Stomach (tissue), 9 donors: ENCODE data around the gene GNAI1. TPM values are rescaled to one million over a fixed set of nuclear protein-coding genes. Genes with fewer than 3 reads are reported as not detected.

Experiments used
- DNase-seq, 2 donors: peaks; one replicate each; pipeline versions ENCODE4 v3.0.0 to v3.0.0-alpha.2; 2013 to 2019
- H3K27ac ChIP-seq, 5 donors: fragments of 200-600 bp in 4 of 5; sonication (generic) in 4 of 5; one replicate each; pipeline ENCODE4 v1.5.1; 2013 to 2019; ENCODE audit warnings: mild to moderate bottlenecking in 1 of 5, moderate library complexity in 1 of 5
- H3K27me3 ChIP-seq, 3 donors: fragments of 200-600 bp; sonication (generic); one replicate each; pipeline ENCODE4 v1.5.1; 2017 to 2019; ENCODE audit warnings: mixed run types in 1 of 3
- H3K36me3 ChIP-seq, 4 donors: fragments of 200-600 bp; sonication (generic); 1 replicate in 3 of 4; 2 replicates in 1 of 4; pipeline ENCODE4 v1.5.1; 2016 to 2019
- H3K4me1 ChIP-seq, 4 donors: fragments of 200-600 bp; sonication (generic); one replicate each; pipeline ENCODE4 v1.5.1; 2016 to 2019
- H3K4me3 ChIP-seq, 4 donors: fragments of 200-600 bp; sonication (generic) in 3 of 4; one replicate each; pipeline ENCODE4 v1.5.1; 2016 to 2019; ENCODE audit warnings: mild to moderate bottlenecking in 1 of 4
- H3K9me3 ChIP-seq, 4 donors: fragments of 200-600 bp; sonication (generic); one replicate each; pipeline ENCODE4 v1.5.1; 2016 to 2019
- EP300 ChIP-seq: sonication (generic); formaldehyde crosslinking; IDR thresholded peaks from one replicate; pipeline ENCODE4 v1.6.1; 2017; ENCODE audit warnings: antibody characterized with exemption
- POLR2A ChIP-seq, 4 donors: fragments of 450-650 bp; IDR thresholded peaks; one replicate each; pipeline ENCODE4 v1.6.1; 2016; ENCODE audit warnings: antibody characterized with exemption in 4 of 4, control low read depth in 2 of 4, mild to moderate bottlenecking in 1 of 4, moderate library complexity in 1 of 4
- POLR2AphosphoS5 ChIP-seq, 3 donors: sonication (generic); formaldehyde crosslinking; IDR thresholded peaks; one replicate each; pipeline ENCODE4 v1.6.1; 2016; ENCODE audit warnings: antibody characterized with exemption in 3 of 3
- WGBS, 5 donors: extraction: QIAGEN DNeasy Blood & Tissue Kit in 3 of 5; methylation state at CpG; one replicate each; pipeline versions ENCODE4 v1.1.5 to v1.1.7; 2013 to 2018; 5-methylcytosine and 5-hydroxymethylcytosine counted together
- intact Hi-C: fragments of 100-400 bp; cut with DNase I; formaldehyde crosslinking; loops from one replicate; pipeline ENCODE4 v1.15.1; 2023; ENCODE audit warnings: low total_unique reads
- polyA plus RNA-seq, 3 donors: library from polyadenylated mRNA; stranded (reverse); fragments of 200-250 nt; gene quantifications; one replicate each; pipeline ENCODE4 v1.2.3, GENCODE V29; 2013
- total RNA-seq, 5 donors: library from RNA; depleted of rRNA; stranded (reverse); fragments of >200 nt; gene quantifications; one replicate each; pipeline versions ENCODE4 v1.1.0 to v1.2.3, GENCODE V29; 2014 to 2016
- TF ChIP-seq, protein P1 (sequence below), 7 experiments: fragments of 450-650 bp in 4 of 7; fragments of 200-600 bp in 3 of 7; sonication (generic) in 3 of 7; IDR thresholded peaks; one replicate each; pipeline ENCODE4 v1.5.1; 2016 to 2019; ENCODE audit warnings: antibody characterized with exemption in 7 of 7, control low read depth in 2 of 7, mild to moderate bottlenecking in 1 of 7
- donor health status: healthy with polysubstance abuse.
- donor health status: Bipolar disorder and iron deficiency.
- donor health status: healthy.

Gene GNAI1
- total and polyA plus RNA-seq, 8 donors = 2.6 to 62.4 (median 27.5) TPM

GRCh38 chr7:80247144-80247543, 112.5 kb downstream of the GNAI1 start:
- intact Hi-C loops = no loop called here
- WGBS, 5 donors = 69 to 85% (median 82%) methylated on average over 3 of the region's 3 CpGs
- H3K27me3 ChIP-seq = no peaks in the 10 kb centered on the region
- TF ChIP-seq, protein P1, sequence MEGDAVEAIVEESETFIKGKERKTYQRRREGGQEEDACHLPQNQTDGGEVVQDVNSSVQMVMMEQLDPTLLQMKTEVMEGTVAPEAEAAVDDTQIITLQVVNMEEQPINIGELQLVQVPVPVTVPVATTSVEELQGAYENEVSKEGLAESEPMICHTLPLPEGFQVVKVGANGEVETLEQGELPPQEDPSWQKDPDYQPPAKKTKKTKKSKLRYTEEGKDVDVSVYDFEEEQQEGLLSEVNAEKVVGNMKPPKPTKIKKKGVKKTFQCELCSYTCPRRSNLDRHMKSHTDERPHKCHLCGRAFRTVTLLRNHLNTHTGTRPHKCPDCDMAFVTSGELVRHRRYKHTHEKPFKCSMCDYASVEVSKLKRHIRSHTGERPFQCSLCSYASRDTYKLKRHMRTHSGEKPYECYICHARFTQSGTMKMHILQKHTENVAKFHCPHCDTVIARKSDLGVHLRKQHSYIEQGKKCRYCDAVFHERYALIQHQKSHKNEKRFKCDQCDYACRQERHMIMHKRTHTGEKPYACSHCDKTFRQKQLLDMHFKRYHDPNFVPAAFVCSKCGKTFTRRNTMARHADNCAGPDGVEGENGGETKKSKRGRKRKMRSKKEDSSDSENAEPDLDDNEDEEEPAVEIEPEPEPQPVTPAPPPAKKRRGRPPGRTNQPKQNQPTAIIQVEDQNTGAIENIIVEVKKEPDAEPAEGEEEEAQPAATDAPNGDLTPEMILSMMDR (IDR thresholded peaks at IDR 0.05) = no peak
- no peak for TF ChIP-seq EP300
- no peak for TF ChIP-seq POLR2AphosphoS5 (IDR thresholded peaks at IDR 0.05)
- TF ChIP-seq POLR2A (IDR thresholded peaks at IDR 0.05) = no peak
- DNase-seq = no peak
- no peak overlapping the region for H3K4me3 ChIP-seq
- no peak overlapping the region for H3K27ac ChIP-seq
- H3K9me3 ChIP-seq = no peaks in the 10 kb centered on the region
- no peaks in the 10 kb centered on the region for H3K4me1 ChIP-seq
- H3K36me3 ChIP-seq = no peaks in the 10 kb centered on the region

- H3K36me3 ChIP-seq = no peaks in the 10 kb centered on the region
- no peak for TF ChIP-seq POLR2A (IDR thresholded peaks at IDR 0.05)
- TF ChIP-seq, protein P1 (IDR thresholded peaks at IDR 0.05) = no peak
- TF ChIP-seq POLR2AphosphoS5 (IDR thresholded peaks at IDR 0.05) = no peak
- no peak for TF ChIP-seq EP300
- H3K4me1 ChIP-seq = no peaks in the 10 kb centered on the region
- no peaks in the 10 kb centered on the region for H3K9me3 ChIP-seq
- 91 to 96% (median 95%) methylated on average over 4 of the region's 4 CpGs for WGBS, 5 donors
- H3K4me3 ChIP-seq = no peak overlapping the region
- no peaks in the 10 kb centered on the region for H3K27me3 ChIP-seq
- intact Hi-C loops = no loop called here
- H3K27ac ChIP-seq = no peak overlapping the region
- no peak for DNase-seq
Observed at GRCh38 chr7:80247891-80248290, 113.3 kb downstream of the GNAI1 start.

- no peak overlapping the region for H3K27ac ChIP-seq
- intact Hi-C loops = no loop called here
- no peaks in the 10 kb centered on the region for H3K36me3 ChIP-seq
- H3K4me3 ChIP-seq = no peak overlapping the region
- DNase-seq = no peak
- H3K9me3 ChIP-seq = no peaks in the 10 kb centered on the region
- TF ChIP-seq POLR2AphosphoS5 (IDR thresholded peaks at IDR 0.05) = no peak
- TF ChIP-seq EP300 = no peak
- TF ChIP-seq, protein P1 (IDR thresholded peaks at IDR 0.05) = no peak
- TF ChIP-seq POLR2A (IDR thresholded peaks at IDR 0.05) = no peak
- no peaks in the 10 kb centered on the region for H3K27me3 ChIP-seq
- no peaks in the 10 kb centered on the region for H3K4me1 ChIP-seq
Observed at GRCh38 chr7:80249184-80249583, 114.6 kb downstream of the GNAI1 start.

DNA sequence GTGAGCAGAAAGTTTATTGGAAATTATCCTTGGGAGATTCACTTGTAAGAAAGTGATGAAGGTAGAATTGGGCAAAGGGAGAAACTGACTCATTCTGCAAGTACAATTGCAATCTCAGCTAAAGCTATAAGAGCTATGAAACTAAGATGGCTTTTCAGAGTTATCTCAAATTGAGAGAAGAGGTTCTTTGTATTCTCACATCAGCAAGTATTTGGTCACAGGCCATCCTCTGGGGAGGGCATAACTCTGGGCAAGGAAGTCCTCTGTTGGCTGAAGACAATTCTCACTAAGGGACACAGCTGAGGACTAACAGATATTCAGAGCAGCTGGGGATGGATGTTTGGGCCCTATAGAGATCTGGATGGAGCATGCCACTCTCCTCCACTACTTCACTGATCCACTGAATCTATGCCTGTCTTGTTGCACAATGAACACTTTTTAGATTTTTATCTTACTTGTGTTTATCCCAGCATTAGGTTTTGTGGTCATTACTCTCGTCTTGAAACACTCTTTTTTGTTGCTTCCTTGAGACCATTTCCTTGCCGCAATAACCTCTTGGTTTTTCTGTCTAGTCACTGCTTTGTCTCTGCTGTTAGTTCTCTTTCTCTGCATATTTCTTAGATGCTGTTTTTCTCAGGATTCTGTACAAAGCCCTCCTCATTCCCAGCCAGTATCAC, 115.1 kb downstream of the GNAI1 start:
- intact Hi-C loops = no loop called here
- H3K4me1 ChIP-seq = no peaks in the 10 kb centered on the region
- H3K9me3 ChIP-seq = no peaks in the 10 kb centered on the region
- TF ChIP-seq POLR2A (IDR thresholded peaks at IDR 0.05) (no peak), POLR2AphosphoS5 (IDR thresholded peaks at IDR 0.05) (no peak), EP300 (no peak)
- TF ChIP-seq, protein P1 (IDR thresholded peaks at IDR 0.05) = no peak
- H3K27me3 ChIP-seq = no peaks in the 10 kb centered on the region
- no peak overlapping the region for H3K4me3 ChIP-seq
- DNase-seq = no peak
- H3K27ac ChIP-seq = no peak overlapping the region
- WGBS, 5 donors = 29 to 58% (median 36%) methylated on average over 2 of the region's 2 CpGs
- no peaks in the 10 kb centered on the region for H3K36me3 ChIP-seq
